Measurements from ENCODE around the gene PHF21A. TPM values are rescaled to one million over a fixed set of nuclear protein-coding genes. Genes with fewer than 3 reads are reported as not detected.
A peak's percentile ranks its signal among the peaks of the same experiment; 100 is the strongest.

Gene PHF21A
- total and polyA plus RNA-seq, 2 experiments from 2014 or later = 42.1 to 55.6 TPM

- peaks cover 2% of the 10 kb centered on the region for H3K4me1 ChIP-seq (ENCODE audit: low read depth)
- DNase-seq (ENCODE audit: low read depth in 1 of 2, low spot score in 1 of 2) = no peak
- H3K27ac ChIP-seq = no peak overlapping the region
- H3K4me3 ChIP-seq = no peak overlapping the region
- H3K27me3 ChIP-seq = no peaks in the 10 kb centered on the region
- H3K36me3 ChIP-seq = no peaks in the 10 kb centered on the region
- H3K9me3 ChIP-seq (ENCODE audit: low read depth) = no peaks in the 10 kb centered on the region
- TF ChIP-seq CTCF (IDR thresholded peaks at IDR 0.05; ENCODE audit: low read depth, low read length) = no peak
Observed at GRCh38 chr11:46038529-46038928, 82.7 kb downstream of the PHF21A start.

- DNase-seq (ENCODE audit: low read depth in 1 of 2, low spot score in 1 of 2) = no peak
- TF ChIP-seq CTCF (IDR thresholded peaks at IDR 0.05; ENCODE audit: low read depth, low read length) = no peak
- no peak overlapping the region for H3K4me3 ChIP-seq
Observed at GRCh38 chr11:46036969-46037368, 84.3 kb downstream of the PHF21A start.

GRCh38 chr11:46036009-46036408 is 85.2 kb downstream of the PHF21A start:
- no peaks in the 10 kb centered on the region for H3K36me3 ChIP-seq
- H3K9me3 ChIP-seq (ENCODE audit: low read depth) = no peaks in the 10 kb centered on the region
- no peak for DNase-seq (ENCODE audit: low read depth in 1 of 2, low spot score in 1 of 2)
- no peaks in the 10 kb centered on the region for H3K27me3 ChIP-seq
- H3K4me1 ChIP-seq (ENCODE audit: low read depth) = no peaks in the 10 kb centered on the region
- no peak for TF ChIP-seq CTCF (IDR thresholded peaks at IDR 0.05; ENCODE audit: low read depth, low read length)
- H3K4me3 ChIP-seq = no peak overlapping the region
- no peak overlapping the region for H3K27ac ChIP-seq

More at GRCh38 chr11:46036969-46037368, 84.3 kb downstream of the PHF21A start:
- Histone ChIP-seq H3K9me3 (ENCODE audit: low read depth) (no peaks in the 10 kb centered on the region), H3K4me1 (ENCODE audit: low read depth) (no peaks in the 10 kb centered on the region), H3K27ac (no peak overlapping the region), H3K27me3 (no peaks in the 10 kb centered on the region), H3K36me3 (no peaks in the 10 kb centered on the region)

GRCh38 chr11:46034041-46034440 is 87.2 kb downstream of the PHF21A start:
- Histone ChIP-seq H3K4me3 (no peak overlapping the region), H3K27me3 (no peaks in the 10 kb centered on the region), H3K4me1 (ENCODE audit: low read depth) (no peaks in the 10 kb centered on the region), H3K9me3 (ENCODE audit: low read depth) (no peaks in the 10 kb centered on the region), H3K36me3 (no peaks in the 10 kb centered on the region), H3K27ac (no peak overlapping the region)
- TF ChIP-seq CTCF (IDR thresholded peaks at IDR 0.05; ENCODE audit: low read depth, low read length) = no peak
- no peak for DNase-seq (ENCODE audit: low read depth in 1 of 2, low spot score in 1 of 2)

GRCh38 chr11:46026606-46027293 is 94.5 kb downstream of the PHF21A start:
- H3K27me3 ChIP-seq = no peaks in the 10 kb centered on the region
- no peak for TF ChIP-seq CTCF (IDR thresholded peaks at IDR 0.05; ENCODE audit: low read depth, low read length)
- no peaks in the 10 kb centered on the region for H3K9me3 ChIP-seq (ENCODE audit: low read depth)
- DNase-seq (ENCODE audit: low read depth in 1 of 2, low spot score in 1 of 2) = peak in 1 of 2 donors; percentile 39
- peaks cover 10% of the 10 kb centered on the region for H3K4me1 ChIP-seq (ENCODE audit: low read depth)
- H3K27ac ChIP-seq = no peak overlapping the region
- no peak overlapping the region for H3K4me3 ChIP-seq
- H3K36me3 ChIP-seq = no peaks in the 10 kb centered on the region

Data from cardiac muscle cell (in vitro differentiated cells and primary cell).